ENCODE measurements around the gene DCAF4L1. TPM values are rescaled to one million over a fixed set of nuclear protein-coding genes. Genes with fewer than 3 reads are reported as not detected.

Gene DCAF4L1, protein sequence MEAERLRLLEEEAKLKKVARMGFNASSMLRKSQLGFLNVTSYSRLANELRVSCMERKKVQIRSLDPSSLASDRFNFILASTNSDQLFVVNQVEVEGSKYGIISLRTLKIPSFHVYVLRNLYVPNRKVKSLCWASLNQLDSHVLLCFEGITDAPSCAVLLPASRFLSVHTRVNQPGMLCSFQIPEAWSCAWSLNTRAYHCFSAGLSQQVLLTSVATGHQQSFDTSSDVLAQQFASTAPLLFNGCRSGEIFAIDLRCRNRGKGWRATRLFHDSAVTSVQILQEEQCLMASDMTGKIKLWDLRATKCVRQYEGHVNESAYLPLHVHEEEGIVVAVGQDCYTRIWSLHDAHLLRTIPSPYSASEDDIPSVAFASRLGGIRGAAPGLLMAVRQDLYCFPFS
- not detected in 2 replicates for total RNA-seq

DNA sequence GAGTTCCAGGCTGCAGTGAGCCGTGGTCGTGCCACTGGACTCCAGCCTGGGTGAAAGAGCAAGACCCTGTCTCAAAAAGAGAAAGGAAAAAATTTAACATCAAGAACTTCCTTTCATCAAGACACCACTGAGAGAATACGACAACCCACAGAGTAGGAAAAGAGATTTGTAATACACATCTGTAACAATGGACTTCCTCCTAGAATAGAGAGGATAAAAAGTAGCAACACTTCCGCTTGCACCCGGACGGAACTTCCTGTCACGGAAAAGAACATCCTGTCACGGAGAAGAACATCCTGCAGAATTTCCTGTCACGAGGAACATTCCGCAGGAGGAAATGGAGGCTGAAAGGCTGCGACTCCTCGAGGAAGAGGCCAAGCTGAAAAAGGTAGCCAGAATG, at the start of gene DCAF4L1:
DCAF4L1 (plus strand) TSS at position 301 of the 400 bp plus-strand sequence; CDS start at position 338, 37 bp downstream.

DNA sequence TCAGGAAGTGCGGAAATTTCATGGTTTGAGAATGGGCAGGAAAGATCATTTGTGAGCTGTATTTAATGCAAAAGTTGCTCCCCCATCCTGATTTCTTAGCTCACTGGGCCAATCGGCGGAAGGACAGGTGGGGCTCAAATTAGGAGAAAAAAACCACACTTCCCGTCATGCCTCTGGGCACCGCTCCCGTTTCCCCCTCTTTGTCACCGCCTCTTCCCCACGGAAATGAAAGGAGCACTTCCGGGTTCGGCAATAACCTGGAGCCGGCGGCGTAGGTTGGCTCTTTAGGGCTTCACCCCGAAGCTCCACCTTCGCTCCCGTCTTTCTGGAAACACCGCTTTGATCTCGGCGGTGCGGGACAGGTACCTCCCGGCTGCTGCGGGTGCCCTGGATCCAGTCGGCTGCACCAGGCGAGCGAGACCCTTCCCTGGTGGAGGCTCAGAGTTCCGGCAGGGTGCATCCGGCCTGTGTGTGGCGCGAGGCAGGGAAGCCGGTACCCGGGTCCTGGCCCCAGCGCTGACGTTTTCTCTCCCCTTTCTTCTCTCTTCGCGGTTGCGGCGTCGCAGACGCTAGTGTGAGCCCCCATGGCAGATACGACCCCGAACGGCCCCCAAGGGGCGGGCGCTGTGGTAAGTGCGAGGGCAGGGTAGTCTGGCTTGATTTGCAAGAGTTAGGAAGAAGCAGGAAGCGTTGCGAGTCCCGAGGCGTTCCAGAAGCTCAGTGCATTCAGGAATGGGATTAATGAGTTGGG, 46.5 kb upstream of the DCAF4L1 start, which contains the start of gene TMEM33:
TMEM33 (plus strand) TSS at position 529 of the 751 bp plus-strand sequence; CDS start at position 585, 56 bp downstream.

DNA sequence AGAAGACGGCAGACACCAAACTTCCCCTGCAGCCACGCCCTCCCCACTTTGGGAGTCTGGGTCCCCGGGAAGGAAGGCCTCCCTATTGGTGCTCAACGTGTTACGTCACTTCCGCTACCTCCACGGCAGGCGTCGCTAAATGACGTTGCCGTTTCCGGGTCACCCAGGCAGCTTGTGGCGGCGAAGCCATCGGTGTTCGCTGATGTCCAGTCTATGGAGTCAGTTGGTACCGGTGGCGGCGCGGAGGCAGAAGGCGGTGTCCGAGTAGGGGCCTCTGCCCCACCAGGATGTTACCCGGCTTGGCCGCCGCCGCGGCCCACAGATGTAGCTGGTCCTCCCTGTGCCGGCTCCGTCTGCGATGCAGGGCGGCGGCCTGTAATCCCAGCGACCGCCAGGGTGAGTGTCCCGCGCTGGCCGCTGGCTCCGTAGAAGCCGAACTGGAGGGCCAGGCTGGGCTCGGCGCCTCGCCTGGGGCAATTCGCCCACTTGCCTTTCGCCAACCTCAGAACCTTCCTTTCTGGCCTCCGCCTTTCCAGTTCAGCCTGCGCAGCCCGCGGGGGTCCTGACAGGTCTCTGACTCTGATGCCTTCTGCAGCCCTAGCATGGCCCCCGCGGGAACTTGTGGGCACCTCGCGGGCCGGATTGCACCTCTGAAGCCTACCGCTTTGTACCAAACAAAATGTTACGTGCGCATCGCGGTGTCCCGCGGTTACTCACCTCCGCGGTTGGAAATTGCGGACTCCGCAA, 9.0 kb downstream of the DCAF4L1 start, which contains the start of gene SLC30A9:
SLC30A9 (plus strand) TSS at position 166 of the 747 bp plus-strand sequence; CDS start at position 288, 122 bp downstream.

Other genes with a start within 250 kb of the DCAF4L1 start
- gene PHOX2B, start 233.0 kb upstream of the DCAF4L1 start, total RNA-seq, result not detected in 2 replicates
- gene TMEM33, start 46.3 kb upstream of the DCAF4L1 start, total RNA-seq, result 58.9 and 66.7 TPM in 2 replicates
- 44.3 and 50.5 TPM in 2 replicates for gene SLC30A9, start 8.8 kb downstream of the DCAF4L1 start, total RNA-seq
- gene BEND4, start 170.9 kb downstream of the DCAF4L1 start, total RNA-seq, result not detected in 2 replicates